ENCODE measurements around the gene SPOCK3. TPM values are rescaled to one million over a fixed set of nuclear protein-coding genes. Genes with fewer than 3 reads are reported as not detected.

Gene SPOCK3
- total and polyA plus RNA-seq, 11 donors = 0.06 to 3.0 (median 1.1) TPM; not detected in 1

GRCh38 chr4:166895771-166896170 lies 338.5 kb downstream of the SPOCK3 start:
- H3K9me3 ChIP-seq = no peaks in the 10 kb centered on the region
- H3K4me3 ChIP-seq = no peak overlapping the region
- WGBS, 4 donors = 87 to 95% (median 92%) methylated on average over 1 of the region's 1 CpG
- no peaks in the 10 kb centered on the region for H3K4me1 ChIP-seq
- no peaks in the 10 kb centered on the region for H3K36me3 ChIP-seq
- H3K27me3 ChIP-seq = no peaks in the 10 kb centered on the region
- TF ChIP-seq CTCF (IDR thresholded peaks at IDR 0.05) (no peak), POLR2A (IDR thresholded peaks at IDR 0.05) (no peak)
- DNase-seq (no peak), ATAC-seq (no peak)
- intact Hi-C loops (cut with DNase I) = no loop called here
- H3K27ac ChIP-seq = no peak overlapping the region

GRCh38 chr4:166887457-166887856 lies 346.8 kb downstream of the SPOCK3 start:
- intact Hi-C loops (cut with DNase I) = no loop called here
- ATAC-seq = no peak
- H3K27me3 ChIP-seq = no peaks in the 10 kb centered on the region
- no peaks in the 10 kb centered on the region for H3K9me3 ChIP-seq
- DNase-seq = no peak
- TF ChIP-seq POLR2A (IDR thresholded peaks at IDR 0.05) = no peak
- no peak for TF ChIP-seq CTCF (IDR thresholded peaks at IDR 0.05)
- WGBS, 4 donors = 73 to 84% (median 78%) methylated on average over 1 of the region's 1 CpG
- H3K4me1 ChIP-seq = no peaks in the 10 kb centered on the region
- no peaks in the 10 kb centered on the region for H3K36me3 ChIP-seq
- no peak overlapping the region for H3K4me3 ChIP-seq
- no peak overlapping the region for H3K27ac ChIP-seq

GRCh38 chr4:166886718-166887117 lies 347.6 kb downstream of the SPOCK3 start:
- Histone ChIP-seq H3K9me3 (no peaks in the 10 kb centered on the region), H3K4me3 (no peak overlapping the region), H3K4me1 (no peaks in the 10 kb centered on the region), H3K27me3 (no peaks in the 10 kb centered on the region), H3K27ac (no peak overlapping the region), H3K36me3 (no peaks in the 10 kb centered on the region)
- DNase-seq (no peak), ATAC-seq (no peak)
- TF ChIP-seq POLR2A (IDR thresholded peaks at IDR 0.05) (no peak), CTCF (IDR thresholded peaks at IDR 0.05) (no peak)
- intact Hi-C loops (cut with DNase I) = no loop called here
- 80 to 86% (median 83%) methylated on average over 2 of the region's 2 CpGs for WGBS, 4 donors

GRCh38 chr4:166882221-166882620 lies 352.1 kb downstream of the SPOCK3 start:
- no peaks in the 10 kb centered on the region for H3K4me1 ChIP-seq
- intact Hi-C loops (cut with DNase I) = no loop called here
- no peaks in the 10 kb centered on the region for H3K27me3 ChIP-seq
- DNase-seq (no peak), ATAC-seq (no peak)
- TF ChIP-seq POLR2A (IDR thresholded peaks at IDR 0.05) (no peak), CTCF (IDR thresholded peaks at IDR 0.05) (no peak)
- no peak overlapping the region for H3K27ac ChIP-seq
- no peaks in the 10 kb centered on the region for H3K36me3 ChIP-seq
- H3K4me3 ChIP-seq = no peak overlapping the region
- WGBS, 4 donors = 70 to 74% (median 73%) methylated on average over 2 of the region's 2 CpGs
- H3K9me3 ChIP-seq = no peaks in the 10 kb centered on the region
